IMR-90 (cell line): ENCODE results near the gene NHSL1. TPM values are rescaled to one million over a fixed set of nuclear protein-coding genes. Genes with fewer than 3 reads are reported as not detected.

Experiments used
- ATAC-seq: fragments of 200-7000 bp; cut with Tn5 transposase; 2 replicates; pipeline ENCODE4 v1.9.1; 2020; ENCODE audit warnings: low read depth, mild to moderate bottlenecking, moderate library complexity
- BruUV-seq: library from RNA; stranded (reverse); fragments of 400-500 nt; replicated peaks from 2 replicates; lab custom pipeline; 2021; lab: Mats Ljungman, UMichigan
- CTCF ChIA-PET: fragments of 300-600 bp; formaldehyde crosslinking; extraction: SDS; loops from one replicate; lab custom pipeline; 2021; ENCODE audit warnings: antibody characterized with exemption; lab: Yijun Ruan, JAX
- POLR2A ChIA-PET: fragments of 300-600 bp; sonication (Branson Sonifier 250); formaldehyde crosslinking; loops from one replicate; lab custom pipeline; 2022; ENCODE audit warnings: antibody characterized with exemption; ENCODE audit not compliant: unreplicated experiment; lab: Charles Lee
- DNase-seq: peaks from one replicate; pipeline ENCODE4 v3.0.0; 2013
- H2AFZ ChIP-seq: replicated peaks from 2 replicates; pipeline ENCODE3; 2013; ENCODE audit warnings: low read length, mild to moderate bottlenecking; ENCODE audit not compliant: poor library complexity
- H2AK5ac ChIP-seq: 2 replicates; pipeline ENCODE4 v1.6.1; 2013; ENCODE audit warnings: low read depth, low read length, inconsistent platforms
- H2AK9ac ChIP-seq: replicated peaks from 2 replicates; pipeline ENCODE3; 2013; ENCODE audit warnings: mild to moderate bottlenecking, low read depth, low read length, moderate library complexity; ENCODE audit not compliant: poor library complexity
- H2BK120ac ChIP-seq: 2 replicates; pipeline ENCODE4 v1.6.1; 2013; ENCODE audit warnings: low read depth, low read length, inconsistent platforms
- H2BK15ac ChIP-seq: 3 replicates; pipeline ENCODE4 v1.6.1; 2013; ENCODE audit warnings: low read depth, low read length, inconsistent platforms
- H2BK20ac ChIP-seq: 2 replicates; pipeline ENCODE4 v1.6.1; 2013; ENCODE audit warnings: low read depth, mild to moderate bottlenecking, inconsistent platforms, low read length, moderate library complexity
- H2BK5ac ChIP-seq: 2 replicates; pipeline ENCODE4 v1.6.1; 2013; ENCODE audit warnings: mild to moderate bottlenecking, low read depth, low read length, inconsistent platforms; ENCODE audit not compliant: poor library complexity, severe bottlenecking
- H3K14ac ChIP-seq: replicated peaks from 2 replicates; pipeline ENCODE4 v1.6.1; 2013; ENCODE audit warnings: low read depth, low read length, inconsistent platforms
- H3K18ac ChIP-seq: 2 replicates; pipeline ENCODE4 v1.6.1; 2013; ENCODE audit warnings: low read depth, low read length, control low read depth
- H3K23ac ChIP-seq: 2 replicates; pipeline ENCODE4 v1.6.1; 2013; ENCODE audit warnings: low read depth, low read length, inconsistent platforms
- H3K27ac ChIP-seq: 2 replicates; pipeline ENCODE4 v1.5.1; 2013; ENCODE audit warnings: mild to moderate bottlenecking, control low read depth, low read length; ENCODE audit not compliant: insufficient read depth
- H3K27me3 ChIP-seq: 2 replicates; pipeline ENCODE4 v1.6.1; 2013; ENCODE audit warnings: low read length; ENCODE audit not compliant: control insufficient read depth, insufficient read depth
- H3K36me3 ChIP-seq: 2 replicates; pipeline ENCODE4 v1.6.1; 2013; ENCODE audit warnings: low read length, mixed read lengths; ENCODE audit not compliant: control insufficient read depth, insufficient read depth
- H3K4ac ChIP-seq: 2 replicates; pipeline ENCODE4 v1.6.1; 2013; ENCODE audit warnings: low read depth, low read length, inconsistent platforms
- H3K4me1 ChIP-seq: 2 replicates; pipeline ENCODE4 v1.6.1; 2013; ENCODE audit warnings: low read length, mixed read lengths; ENCODE audit not compliant: control insufficient read depth, insufficient read depth
- H3K4me2 ChIP-seq: 2 replicates; pipeline ENCODE4 v1.6.1; 2013; ENCODE audit warnings: low read depth, mild to moderate bottlenecking, control low read depth, low read length, moderate library complexity
- H3K4me3 ChIP-seq: 2 replicates; pipeline ENCODE4 v1.5.1; 2013; ENCODE audit warnings: low read depth, mild to moderate bottlenecking, control low read depth, low read length, moderate library complexity; ENCODE audit not compliant: insufficient read depth
- H3K56ac ChIP-seq: 2 replicates; pipeline ENCODE4 v1.6.1; 2013; ENCODE audit warnings: low read length, inconsistent platforms; ENCODE audit not compliant: insufficient read depth; ENCODE audit errors: extremely low read depth
- H3K79me1 ChIP-seq, 2 experiments: 2 replicates each; pipeline ENCODE4 v1.6.1; 2013; ENCODE audit warnings: low read length in 2 of 2, inconsistent platforms in 1 of 2, low read depth in 1 of 2
- H3K9ac ChIP-seq: 2 replicates; pipeline ENCODE4 v1.6.1; 2013; ENCODE audit warnings: low read depth, low read length, control low read depth
- H3K9me1 ChIP-seq: 2 replicates; pipeline ENCODE4 v1.6.1; 2013; ENCODE audit warnings: low read length, inconsistent platforms; ENCODE audit not compliant: insufficient read depth
- H3K9me3 ChIP-seq: 2 replicates; pipeline ENCODE4 v1.6.1; 2013; ENCODE audit warnings: low read length; ENCODE audit not compliant: control insufficient read depth, insufficient read depth
- H4K20me1 ChIP-seq: 2 replicates; pipeline ENCODE4 v1.6.1; 2013; ENCODE audit warnings: low read length, inconsistent platforms; ENCODE audit not compliant: insufficient read depth
- H4K5ac ChIP-seq: 2 replicates; pipeline ENCODE4 v1.6.1; 2013; ENCODE audit warnings: mild to moderate bottlenecking, low read depth, low read length, control low read depth
- H4K8ac ChIP-seq, 2 experiments: 2 replicates each; pipeline ENCODE4 v1.6.1; 2013; ENCODE audit warnings: low read depth in 2 of 2, low read length in 2 of 2, control low read depth in 1 of 2, inconsistent platforms in 1 of 2
- H4K91ac ChIP-seq: 2 replicates; pipeline ENCODE4 v1.6.1; 2013; ENCODE audit warnings: low read depth, low read length, inconsistent platforms; ENCODE audit not compliant: insufficient read depth
- BHLHE40 ChIP-seq: fragments of 150-350 bp; IDR thresholded peaks from 2 replicates; pipeline ENCODE4 v1.6.1; 2016; ENCODE audit warnings: mild to moderate bottlenecking, low read depth, low read length
- CEBPB ChIP-seq: IDR thresholded peaks from 2 replicates; pipeline ENCODE4 v1.6.1; 2012; ENCODE audit warnings: low read depth, low read length, improper control_type of control experiment
- CTCF ChIP-seq: conservative IDR thresholded peaks from 2 replicates; pipeline ENCODE4 v1.5.1; 2012; ENCODE audit warnings: mild to moderate bottlenecking, low read depth, low read length, improper control_type of control experiment
- ELK1 ChIP-seq: fragments of 150-350 bp; IDR thresholded peaks from 2 replicates; pipeline ENCODE4 v1.6.1; 2016; ENCODE audit warnings: low read depth, mild to moderate bottlenecking, low read length, moderate library complexity, borderline replicate concordance
- FOS ChIP-seq: fragments of 150-350 bp; IDR thresholded peaks from 2 replicates; pipeline ENCODE4 v1.6.1; 2016; ENCODE audit warnings: low read depth, low read length
- MAFK ChIP-seq: IDR thresholded peaks from 2 replicates; pipeline ENCODE4 v1.6.1; 2012; ENCODE audit warnings: low read depth, low read length, improper control_type of control experiment
- MAZ ChIP-seq: IDR thresholded peaks from 2 replicates; pipeline ENCODE4 v1.6.1; 2012; ENCODE audit warnings: low read depth, mild to moderate bottlenecking, low read length, improper control_type of control experiment, moderate library complexity, borderline replicate concordance
- MXI1 ChIP-seq: IDR thresholded peaks from 2 replicates; pipeline ENCODE4 v1.6.1; 2012; ENCODE audit warnings: low read depth, mild to moderate bottlenecking, low read length, moderate library complexity, borderline replicate concordance
- SMC3 ChIP-seq: fragments of 150-350 bp; IDR thresholded peaks from 2 replicates; pipeline ENCODE4 v1.6.1; 2016; ENCODE audit warnings: low read depth, mild to moderate bottlenecking, antibody characterized with exemption, low read length, moderate library complexity
- WGBS, 2 experiments: methylation state at CpG; one replicate each; pipeline versions ENCODE4 v1.1.5 to v1.1.7; 2013; ENCODE audit warnings: missing lambda C conversion rate in 2 of 2; ENCODE audit not compliant: insufficient read length in 1 of 2; ENCODE audit errors: extremely low coverage in 2 of 2; 5-methylcytosine and 5-hydroxymethylcytosine counted together
- dilution Hi-C: fragments of 300-500 bp; cut with HindIII; formaldehyde crosslinking; loops from one replicate; pipeline ENCODE4 v1.14.3; 2018; ENCODE audit warnings: low sequenced_read_pairs; ENCODE audit not compliant: unreplicated experiment
- in situ Hi-C: fragments of 300-500 bp; cut with MboI; formaldehyde crosslinking; loops from 3 replicates; pipeline ENCODE4 v1.14.3; 2019; ENCODE audit warnings: low sequenced_read_pairs, inconsistent platforms, mixed read lengths
- intact Hi-C: fragments of 100-400 bp; cut with micrococcal nuclease; formaldehyde crosslinking; loops from 2 replicates; pipeline ENCODE4 v1.10.0; 2022
- polyA plus RNA-seq, 3 experiments: library from polyadenylated mRNA; depleted of rRNA; stranded (reverse); fragments of >200 nt; gene quantifications; 2 replicates each; pipeline ENCODE4 v1.2.3, GENCODE V29; 2012; ENCODE audit warnings: low replicate concordance in 1 of 3
- total RNA-seq: library from RNA; depleted of rRNA; stranded (reverse); fragments of >200 nt; gene quantifications from 2 replicates; pipeline ENCODE4 v1.2.3, GENCODE V29; 2012

NHSL1 gene
- total and polyA plus RNA-seq, 2 of the 4 experiments (the other 2 are of a cell fraction): 5.6 to 7.2 TPM

GRCh38 chr6:138528137-138528536 lies 28.8 kb upstream of the NHSL1 start:
- intact Hi-C loops: no loop called here
- Histone ChIP-seq H3K27ac (no peak overlapping the region), H4K5ac (no peak overlapping the region), H3K4me1 (peaks cover 2% of the 10 kb centered on the region; the same call in 1 of the 2 replicates), H2BK15ac (no peak overlapping the region), H4K91ac (no peak overlapping the region), H3K36me3 (no peaks in the 10 kb centered on the region), H2AK5ac (no peak overlapping the region), H3K79me1 (peaks cover 28 to 37% of the 10 kb centered on the region in 2 experiments), H3K9me3 (no peaks in the 10 kb centered on the region), H3K18ac (no peak overlapping the region), H2BK20ac (no peak overlapping the region), H2BK120ac (no peak overlapping the region), H3K4me2 (no peak overlapping the region), H2BK5ac (no peak overlapping the region), H3K9me1 (no peaks in the 10 kb centered on the region; the same call in 1 of the 2 replicates), H4K20me1 (no peaks in the 10 kb centered on the region), H3K27me3 (no peaks in the 10 kb centered on the region), H2AK9ac (no peak overlapping the region), H3K9ac (no peak overlapping the region), H3K4me3 (no peak overlapping the region), H3K4ac (no peak overlapping the region), H4K8ac (no peak overlapping the region), H2AFZ (no peak overlapping the region), H3K14ac (no peak overlapping the region), H3K56ac (no peak overlapping the region), H3K23ac (no peak overlapping the region)
- no TSS peak for BruUV-seq
- in situ Hi-C loops: no loop called here
- DNase-seq (peak; percentile 34), ATAC-seq (no peak)
- WGBS, 2 experiments: no CpG with 5 or more reads among the region's 1 CpG
- TF ChIP-seq BHLHE40 (no peak), SMC3 (no peak), FOS (no peak), ELK1 (no peak), CTCF (no peak), MXI1 (no peak), MAZ (no peak), CEBPB (no peak), MAFK (no peak)
- POLR2A ChIA-PET: no interaction called here
- dilution Hi-C loops: no loop called here
- CTCF ChIA-PET: interaction anchor here (1.0 kb wide), 1 partner anchor 10 kb away, joined by 4 read pairs; no protein-coding TSS in a partner anchor
